ENCODE measurements around the gene FAM156B.
"Not testable (repeated sequence)": the region's sequence is repeated elsewhere in the genome, so short reads cannot be mapped to it uniquely, and the experiment has no call there.

Gene FAM156B, protein sequence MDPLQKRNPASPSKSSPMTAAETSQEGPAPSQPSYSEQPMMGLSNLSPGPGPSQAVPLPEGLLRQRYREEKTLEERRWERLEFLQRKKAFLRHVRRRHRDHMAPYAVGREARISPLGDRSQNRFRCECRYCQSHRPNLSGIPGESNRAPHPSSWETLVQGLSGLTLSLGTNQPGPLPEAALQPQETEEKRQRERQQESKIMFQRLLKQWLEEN

DNA sequence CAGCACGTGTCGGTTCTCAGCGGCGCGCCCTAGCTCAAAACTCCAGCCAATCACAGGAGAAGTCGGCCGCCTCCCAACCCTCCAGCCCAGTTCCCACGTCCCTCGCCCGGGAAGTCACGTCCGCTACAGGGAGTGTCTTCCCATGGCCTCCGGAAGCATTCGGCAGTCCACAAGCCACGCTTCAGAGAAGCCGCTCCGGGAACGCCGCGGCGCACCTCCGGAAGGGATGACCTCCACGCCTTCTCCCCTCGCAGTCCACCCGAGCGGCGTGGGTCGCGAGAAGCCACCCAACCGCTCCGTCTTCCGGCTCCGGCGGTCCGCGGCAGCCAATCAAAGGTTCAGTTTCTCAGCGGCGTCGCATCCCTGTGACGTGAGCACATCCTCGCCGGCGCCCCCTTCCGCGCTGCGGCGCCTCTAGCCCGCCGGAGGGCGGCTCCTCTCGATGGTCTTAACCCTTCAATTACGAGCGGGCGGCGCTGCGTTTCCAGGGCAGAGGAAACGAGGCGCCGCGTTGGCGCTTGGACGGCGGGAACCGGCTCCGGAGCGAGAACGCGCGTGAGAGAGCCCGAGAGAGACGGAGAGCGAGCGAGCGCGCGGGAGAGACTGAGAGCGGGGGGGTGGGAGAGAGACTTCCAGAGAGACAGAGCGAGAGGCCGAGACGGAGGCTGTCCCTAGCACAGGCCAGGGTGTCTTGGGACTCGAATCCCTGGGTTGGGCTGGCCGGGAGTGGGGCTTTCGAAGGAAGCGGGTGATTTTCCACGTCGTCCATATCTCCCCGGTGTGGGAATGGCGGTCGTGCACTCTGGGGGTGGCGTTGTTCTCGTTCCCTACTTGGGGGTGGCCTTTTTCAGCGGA lies at the start of gene FAM156B:
Gene FAM156B (plus strand): TSS at position 476 of the 855 bp plus-strand sequence. CDS start 9,896 bp downstream, outside the sequence.
- not testable (repeated sequence) for H3K9me3 Mint-ChIP-seq

GRCh38 chrX:52852110-52852860 lies 44.8 kb upstream of the FAM156B start:
- Mint-ChIP-seq H3K4me1 (no peaks in the 10 kb centered on the region), H3K36me3 (no peaks in the 10 kb centered on the region), H3K9me3 (no peaks in the 10 kb centered on the region), H3K27me3 (peaks cover 6% of the 10 kb centered on the region), H3K4me3 (no peak overlapping the region), H3K27ac (no peak overlapping the region)
- CTCF ChIA-PET, result no interaction called here
- no peak for DNase-seq

More for the DNA sequence above, at the start of gene FAM156B:
- H3K4me3 Mint-ChIP-seq, DNase-seq, H3K27ac Mint-ChIP-seq, H3K27me3 Mint-ChIP-seq, CTCF ChIA-PET, H3K36me3 Mint-ChIP-seq, H3K4me1 Mint-ChIP-seq: not testable (repeated sequence)

GRCh38 chrX:52856991-52857525 lies 40.1 kb upstream of the FAM156B start:
- H3K4me3 Mint-ChIP-seq, H3K27me3 Mint-ChIP-seq, H3K36me3 Mint-ChIP-seq, DNase-seq, H3K27ac Mint-ChIP-seq, H3K9me3 Mint-ChIP-seq, CTCF ChIA-PET, H3K4me1 Mint-ChIP-seq: not testable (repeated sequence)

DNA sequence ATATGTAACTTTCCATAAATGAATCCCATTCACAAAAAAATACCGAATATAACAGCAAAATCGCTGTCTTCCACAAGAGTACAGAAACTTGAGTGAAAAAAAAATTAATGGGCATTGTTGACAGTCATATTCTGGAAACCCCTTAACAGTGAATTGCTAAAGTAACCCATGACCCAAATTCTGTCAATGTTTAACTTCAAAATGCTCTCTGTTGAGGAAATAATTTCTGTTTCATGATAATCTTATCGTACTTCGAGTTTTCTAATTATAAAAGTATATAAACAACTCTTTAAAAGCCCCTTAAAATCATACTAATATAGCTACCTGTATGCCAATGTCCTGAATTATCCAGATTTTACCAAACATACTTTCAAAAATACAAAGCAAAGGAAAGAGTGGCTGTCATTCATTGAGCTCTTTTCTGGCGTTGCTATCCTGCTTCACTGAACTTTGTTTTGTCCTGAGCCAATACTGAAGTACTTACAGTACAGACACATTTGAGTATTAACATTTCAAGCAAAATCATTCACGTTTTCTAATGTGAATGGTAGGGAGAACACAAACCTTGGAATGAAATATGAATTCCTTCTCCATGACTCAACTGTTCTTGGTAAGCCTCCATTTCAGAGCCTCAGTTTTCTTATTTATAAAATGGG lies 31.7 kb upstream of the FAM156B start:
- Mint-ChIP-seq H3K27ac (no peak overlapping the region), H3K27me3 (peaks cover 8% of the 10 kb centered on the region), H3K9me3 (no peaks in the 10 kb centered on the region), H3K4me1 (no peaks in the 10 kb centered on the region), H3K4me3 (no peak overlapping the region), H3K36me3 (no peaks in the 10 kb centered on the region)
- no peak for DNase-seq
- CTCF ChIA-PET, result no interaction called here

DNA sequence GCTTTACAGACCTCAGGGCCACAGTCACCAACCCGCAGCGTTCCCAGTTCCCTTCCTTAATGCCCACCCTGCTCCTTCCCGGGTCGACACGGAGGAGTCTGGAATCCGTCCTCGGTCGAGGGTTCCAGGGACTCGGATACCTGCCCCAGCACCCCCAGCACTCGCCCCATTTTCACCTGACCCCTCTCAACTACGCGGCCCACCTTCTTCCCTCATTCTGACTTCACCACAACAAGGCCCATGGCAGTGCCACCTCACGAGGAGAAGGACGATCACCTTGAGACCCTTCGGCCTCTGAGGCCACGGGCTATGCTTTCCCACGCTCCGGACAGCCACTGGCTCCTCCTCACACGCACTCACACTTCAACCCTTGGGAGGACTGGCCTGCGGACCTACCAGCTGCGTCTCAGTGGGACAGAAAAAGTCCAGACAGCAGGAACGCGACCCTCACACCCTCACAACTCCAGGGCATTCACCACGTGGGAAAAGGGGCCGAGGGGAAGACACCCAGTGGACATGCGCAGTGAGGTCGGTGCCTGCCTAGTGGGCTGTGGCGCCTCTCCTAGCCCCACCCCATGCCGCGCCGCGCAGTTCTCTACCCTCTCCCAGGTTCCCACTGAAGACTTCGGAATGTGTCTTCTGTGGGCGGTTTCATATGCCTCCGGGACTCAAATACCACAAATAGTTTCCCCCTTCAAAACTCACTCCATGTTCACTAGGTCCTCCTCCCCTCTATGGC lies 29.4 kb upstream of the FAM156B start, which contains the start of gene XAGE3:
Gene XAGE3 (minus strand): TSS at position 474 of the 739 bp plus-strand sequence. CDS start 950 bp downstream, outside the sequence.
- peaks cover 8% of the 10 kb centered on the region for H3K27me3 Mint-ChIP-seq
- no peaks in the 10 kb centered on the region for H3K9me3 Mint-ChIP-seq
- DNase-seq, result no peak
- H3K4me1 Mint-ChIP-seq, result no peaks in the 10 kb centered on the region
- H3K4me3 Mint-ChIP-seq, result no peak within 1 kb of the TSS
- H3K36me3 Mint-ChIP-seq, result no peaks in the 10 kb centered on the region
- H3K27ac Mint-ChIP-seq, result no peak within 1 kb of the TSS
- CTCF ChIA-PET, result no interaction called here

DNA sequence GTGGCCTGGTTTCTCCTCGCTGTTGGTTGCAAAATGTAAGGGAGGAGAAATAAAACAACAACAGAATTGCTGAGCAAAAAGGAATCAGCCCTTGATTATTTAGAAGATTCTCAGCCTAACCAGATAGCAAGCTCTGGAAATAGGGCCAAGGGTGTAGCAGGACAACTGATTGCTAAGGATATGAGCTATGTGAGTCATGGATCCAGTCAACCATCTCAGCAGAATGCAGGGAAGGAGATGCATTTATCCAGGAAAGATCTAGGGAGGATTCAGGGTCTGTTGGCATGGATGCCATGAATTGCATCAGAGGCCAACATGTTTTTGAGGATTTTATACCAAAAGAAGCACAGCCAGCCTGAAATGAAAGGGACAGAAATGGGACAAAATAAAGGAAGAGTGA lies 27.1 kb upstream of the FAM156B start:
- CTCF ChIA-PET, result no interaction called here
- peaks cover 8% of the 10 kb centered on the region for H3K27me3 Mint-ChIP-seq
- no peak overlapping the region for H3K4me3 Mint-ChIP-seq
- H3K9me3 Mint-ChIP-seq, result no peaks in the 10 kb centered on the region
- no peak overlapping the region for H3K27ac Mint-ChIP-seq
- H3K36me3 Mint-ChIP-seq, result no peaks in the 10 kb centered on the region
- no peaks in the 10 kb centered on the region for H3K4me1 Mint-ChIP-seq
- DNase-seq, result no peak

- H3K27ac Mint-ChIP-seq, H3K9me3 Mint-ChIP-seq, CTCF ChIA-PET, DNase-seq, H3K4me1 Mint-ChIP-seq, H3K4me3 Mint-ChIP-seq, H3K27me3 Mint-ChIP-seq, H3K36me3 Mint-ChIP-seq: not testable (repeated sequence)
Measured at GRCh38 chrX:52873825-52874224, 23.3 kb upstream of the FAM156B start.

- no peaks in the 10 kb centered on the region for H3K9me3 Mint-ChIP-seq
- no peak for DNase-seq
- H3K27ac Mint-ChIP-seq, result no peak overlapping the region
- no peaks in the 10 kb centered on the region for H3K4me1 Mint-ChIP-seq
- no peaks in the 10 kb centered on the region for H3K36me3 Mint-ChIP-seq
- no peaks in the 10 kb centered on the region for H3K27me3 Mint-ChIP-seq
- CTCF ChIA-PET, result no interaction called here
- H3K4me3 Mint-ChIP-seq, result no peak overlapping the region
Measured at GRCh38 chrX:52874661-52875060, 22.5 kb upstream of the FAM156B start.

- H3K27me3 Mint-ChIP-seq, CTCF ChIA-PET, H3K4me1 Mint-ChIP-seq, H3K27ac Mint-ChIP-seq, H3K4me3 Mint-ChIP-seq, H3K36me3 Mint-ChIP-seq, DNase-seq, H3K9me3 Mint-ChIP-seq: not testable (repeated sequence)
Measured at GRCh38 chrX:52875436-52875835, 21.7 kb upstream of the FAM156B start.

GRCh38 chrX:52876386-52876785 lies 20.7 kb upstream of the FAM156B start:
- H3K4me1 Mint-ChIP-seq, H3K27ac Mint-ChIP-seq, H3K4me3 Mint-ChIP-seq, H3K27me3 Mint-ChIP-seq, CTCF ChIA-PET, H3K36me3 Mint-ChIP-seq, DNase-seq, H3K9me3 Mint-ChIP-seq: not testable (repeated sequence)

DNA sequence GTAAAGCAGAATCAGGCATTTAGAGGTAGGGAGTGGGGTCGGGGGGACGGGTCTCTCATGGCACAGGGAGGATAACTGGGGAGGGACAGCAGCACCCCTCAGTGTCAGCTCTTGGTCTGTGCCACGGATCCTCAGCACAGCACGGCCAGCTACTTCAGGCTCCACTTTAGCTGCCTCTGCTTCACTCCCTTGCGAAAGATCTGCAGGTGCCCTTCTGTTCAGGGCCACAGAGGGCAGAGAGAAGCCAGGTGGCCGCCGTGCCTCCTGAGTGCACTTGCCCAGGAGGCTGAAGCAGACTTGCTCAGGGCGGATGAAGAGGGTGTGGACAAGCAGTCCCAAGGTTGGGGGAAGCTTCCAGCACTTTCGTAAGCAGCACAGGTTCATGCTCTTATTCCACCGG lies 9.7 kb upstream of the FAM156B start:
- H3K27me3 Mint-ChIP-seq, H3K4me1 Mint-ChIP-seq, H3K36me3 Mint-ChIP-seq, H3K27ac Mint-ChIP-seq, H3K9me3 Mint-ChIP-seq, CTCF ChIA-PET, H3K4me3 Mint-ChIP-seq, DNase-seq: not testable (repeated sequence)

DNA sequence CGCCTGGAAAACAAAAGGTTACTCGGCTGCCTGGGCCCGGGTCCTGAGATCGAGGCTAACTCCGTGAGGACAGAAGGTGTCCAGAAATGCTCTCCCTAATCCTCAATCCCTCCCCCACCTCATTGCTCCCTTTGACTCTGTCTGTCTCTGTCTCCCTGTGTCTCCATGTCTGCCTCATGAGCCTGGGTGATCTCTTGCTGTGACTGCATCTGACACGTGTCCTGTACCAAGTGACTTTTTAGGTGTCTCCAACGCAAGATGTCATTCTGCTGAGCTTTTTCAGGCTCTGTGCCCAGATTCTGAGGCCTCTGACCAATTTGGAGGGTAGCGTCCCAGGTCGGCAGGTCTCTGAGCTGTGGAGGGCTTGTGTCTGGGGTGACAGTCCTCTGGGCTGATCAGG lies 9.0 kb upstream of the FAM156B start:
- H3K27me3 Mint-ChIP-seq, H3K27ac Mint-ChIP-seq, DNase-seq, H3K4me3 Mint-ChIP-seq, H3K36me3 Mint-ChIP-seq, H3K4me1 Mint-ChIP-seq, H3K9me3 Mint-ChIP-seq, CTCF ChIA-PET: not testable (repeated sequence)

DNA sequence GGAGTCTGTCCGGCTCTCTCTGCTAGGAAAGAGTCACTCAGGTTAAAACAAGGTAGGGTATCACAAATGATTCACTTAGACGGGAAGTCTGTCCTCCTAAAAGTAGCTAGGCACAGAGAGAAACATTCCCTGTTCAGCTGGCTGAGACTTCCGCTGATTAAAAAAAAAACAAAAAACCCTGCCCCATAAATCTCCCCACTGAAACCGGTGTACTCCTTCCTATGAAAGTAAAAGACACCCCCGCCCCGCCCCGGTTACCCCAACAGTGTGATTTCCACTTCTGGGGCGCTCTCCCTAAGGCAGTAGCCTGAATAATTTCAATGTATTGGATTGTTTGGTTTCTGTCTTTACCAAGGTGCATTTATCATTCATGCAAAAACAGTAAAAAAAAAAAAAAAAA lies 692 bp upstream of the FAM156B start:
- H3K4me1 Mint-ChIP-seq, H3K9me3 Mint-ChIP-seq, H3K36me3 Mint-ChIP-seq, DNase-seq, CTCF ChIA-PET, H3K27me3 Mint-ChIP-seq, H3K4me3 Mint-ChIP-seq, H3K27ac Mint-ChIP-seq: not testable (repeated sequence)

DNA sequence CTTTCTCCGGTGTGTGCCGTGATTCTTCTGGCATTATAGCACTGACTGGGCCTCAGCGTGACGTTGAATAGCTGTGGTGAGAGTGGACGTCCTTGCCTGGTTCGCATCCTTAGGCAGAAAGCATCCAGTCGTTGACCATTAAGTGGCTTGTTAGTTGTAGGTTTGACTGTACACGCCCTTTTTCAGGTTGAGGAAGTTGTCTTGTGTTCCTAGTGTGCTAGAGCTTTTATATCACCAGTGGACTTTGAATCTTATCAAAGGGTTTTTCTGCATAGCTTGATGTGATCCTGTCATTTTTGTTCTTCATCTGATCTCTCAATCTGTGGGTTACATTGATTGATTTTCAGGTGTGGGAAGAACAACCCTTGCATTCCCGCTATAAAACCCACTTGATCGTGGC lies 8.4 kb downstream of the FAM156B start:
- H3K4me1 Mint-ChIP-seq, CTCF ChIA-PET, H3K27ac Mint-ChIP-seq, H3K4me3 Mint-ChIP-seq, H3K36me3 Mint-ChIP-seq, DNase-seq, H3K9me3 Mint-ChIP-seq, H3K27me3 Mint-ChIP-seq: not testable (repeated sequence)
